NCI-H1694 (cell line): ENCODE measurements around the gene COL26A1.
"Not testable (repeated sequence)": the region's sequence is repeated elsewhere in the genome, so short reads cannot be mapped to it uniquely, and the experiment has no call there.

Source experiments
- DNase-seq: peaks from one replicate; lab custom pipeline; 2025; lab: John Stamatoyannopoulos, UW

The COL26A1 gene

GRCh38 chr7:101553771-101554445 lies 191.2 kb downstream of the COL26A1 start:
- no peak for DNase-seq

- DNase-seq, result no peak
Measured at GRCh38 chr7:101554584-101555268, 192.1 kb downstream of the COL26A1 start.

- DNase-seq, result no peak
Measured at GRCh38 chr7:101555269-101555920, 192.7 kb downstream of the COL26A1 start.

GRCh38 chr7:101555921-101556275 lies 193.2 kb downstream of the COL26A1 start:
- no peak for DNase-seq

- no peak for DNase-seq
Measured at GRCh38 chr7:101556453-101556968, 193.8 kb downstream of the COL26A1 start.

GRCh38 chr7:101557421-101557820 lies 194.7 kb downstream of the COL26A1 start:
- no peak for DNase-seq

GRCh38 chr7:101557978-101558741 lies 195.5 kb downstream of the COL26A1 start:
- DNase-seq, result no peak

- DNase-seq, result no peak
Measured at GRCh38 chr7:101558742-101559325, 196.2 kb downstream of the COL26A1 start.

GRCh38 chr7:101559586-101559985 lies 196.9 kb downstream of the COL26A1 start:
- no peak for DNase-seq

GRCh38 chr7:101560021-101560420 lies 197.3 kb downstream of the COL26A1 start:
- DNase-seq, result not testable (repeated sequence)

GRCh38 chr7:101560856-101561255 lies 198.2 kb downstream of the COL26A1 start:
- no peak for DNase-seq

GRCh38 chr7:101561293-101561692 lies 198.6 kb downstream of the COL26A1 start:
- DNase-seq, result not testable (repeated sequence)

- no peak for DNase-seq
Measured at GRCh38 chr7:101562531-101563197, 200.0 kb downstream of the COL26A1 start.

GRCh38 chr7:101563198-101563901 lies 200.7 kb downstream of the COL26A1 start:
- no peak for DNase-seq

GRCh38 chr7:101563943-101564777 lies 201.5 kb downstream of the COL26A1 start:
- DNase-seq, result no peak

GRCh38 chr7:101564778-101565211 lies 202.1 kb downstream of the COL26A1 start:
- DNase-seq, result no peak

- DNase-seq, result no peak
Measured at GRCh38 chr7:101565601-101566209, 203.0 kb downstream of the COL26A1 start.

GRCh38 chr7:101567230-101567629 lies 204.6 kb downstream of the COL26A1 start:
- no peak for DNase-seq

GRCh38 chr7:101572156-101572555 lies 209.5 kb downstream of the COL26A1 start:
- DNase-seq, result no peak
